ENCODE measurements around the gene CROCC2.

GRCh38 chr2:241030883-241031282 lies 124.7 kb downstream of the CROCC2 start:
- TF ChIP-seq CTCF (IDR thresholded peaks at IDR 0.05) (no peak), POLR2A (IDR thresholded peaks at IDR 0.05) (no peak), POLR2AphosphoS5 (IDR thresholded peaks at IDR 0.05) (no peak), EP300 (IDR thresholded peaks at IDR 0.05) (no peak)
